ENCODE data around the gene TCEAL8. TPM values are rescaled to one million over a fixed set of nuclear protein-coding genes. Genes with fewer than 3 reads are reported as not detected.

The TCEAL8 gene, protein sequence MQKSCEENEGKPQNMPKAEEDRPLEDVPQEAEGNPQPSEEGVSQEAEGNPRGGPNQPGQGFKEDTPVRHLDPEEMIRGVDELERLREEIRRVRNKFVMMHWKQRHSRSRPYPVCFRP
- total RNA-seq (10 to 100 TPM; 33.9 to 35.3 TPM), polyA plus RNA-seq (100 to 1,000 TPM in 1 of 2 donors, 10 to 100 TPM in 1; 71.5 to 122 TPM)

DNA sequence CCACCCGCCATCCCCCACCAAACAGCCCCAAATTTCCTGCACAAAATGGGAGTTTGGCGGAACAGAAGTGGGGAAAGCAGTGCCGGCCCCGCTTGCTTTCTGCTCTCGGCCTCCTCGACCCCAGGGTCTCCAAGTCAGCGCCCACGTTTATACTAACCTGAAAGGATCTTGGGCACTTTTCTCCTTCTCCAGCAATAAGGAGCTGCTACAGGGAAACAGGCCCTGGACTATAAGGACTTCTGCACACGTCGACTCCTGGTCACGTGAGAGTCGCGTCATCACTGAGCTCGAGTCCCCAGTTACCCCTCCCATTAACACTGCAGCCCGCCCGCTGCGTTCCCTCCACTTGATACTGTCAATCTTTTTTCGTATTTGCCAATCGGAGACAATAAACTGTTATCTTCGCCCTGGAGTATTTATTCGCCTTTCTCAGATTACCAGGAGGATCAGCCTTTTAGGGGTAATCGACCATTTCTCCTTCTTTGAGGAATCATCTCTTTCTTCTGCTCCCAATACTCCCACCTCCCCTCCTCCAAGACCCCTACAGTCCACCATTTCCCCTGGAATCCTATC, at the start of gene TCEAL8:
TSS of gene TCEAL8 (minus strand) at position 235 of the 573 bp plus-strand sequence. CDS start 1,176 bp downstream, outside the sequence.
- no peaks in the 10 kb centered on the region for H3K27me3 Mint-ChIP-seq
- H3K27ac ChIP-seq (ENCODE audit: low read depth, low read length), result peak within 1 kb of the TSS; percentile 73
- DNase-seq, result peak; percentile 41 to 76 (median 54)
- H3K4me3 ChIP-seq (ENCODE audit: low read length in 2 of 2), result peak within 1 kb of the TSS; percentile 47 to 83
- ChIA-PET CTCF (ENCODE audit: partially characterized antibody) (interaction anchor here (1.3 kb wide), 1 partner anchor 44 kb away, joined by 5 read pairs; no protein-coding TSS in a partner anchor), POLR2A (ENCODE audit: partially characterized antibody) (interaction anchor here (0.6 to 2.0 kb wide), 2 partner anchors 40 to 206 kb away, joined by 3 to 10 read pairs; partner anchors contain the start of gene BEX4)
- H3K9me3 Mint-ChIP-seq, result peaks cover 0 to 2% (median 0%) of the 10 kb centered on the region in 8 donors
- H3K27ac Mint-ChIP-seq, result peak within 1 kb of the TSS; percentile 91 to 97 (median 95)
- no peaks in the 10 kb centered on the region for H3K36me3 ChIP-seq (ENCODE audit: insufficient read depth, low read length)
- intact Hi-C loops (cut with micrococcal nuclease), result loop anchor here (2.0 kb wide), 2 partner anchors 40 to 56 kb away; partner anchors contain the start of genes BEX2 and BEX4
- H3K36me3 Mint-ChIP-seq, result peaks cover 0 to 10% of the 10 kb centered on the region in 2 donors
- peaks cover 13 to 38% (median 18%) of the 10 kb centered on the region in 4 donors for H3K4me1 Mint-ChIP-seq
- no peaks in the 10 kb centered on the region for H3K9me3 ChIP-seq (ENCODE audit: control insufficient read depth in 1 of 2, low read length in 2 of 2)
- H3K4me1 ChIP-seq (ENCODE audit: insufficient read depth, low read length), result peaks cover 9% of the 10 kb centered on the region
- peak within 1 kb of the TSS; percentile 90 to 97 (median 96) for H3K4me3 Mint-ChIP-seq
- no peaks in the 10 kb centered on the region for H3K27me3 ChIP-seq (ENCODE audit: insufficient read depth, low read length)

DNA sequence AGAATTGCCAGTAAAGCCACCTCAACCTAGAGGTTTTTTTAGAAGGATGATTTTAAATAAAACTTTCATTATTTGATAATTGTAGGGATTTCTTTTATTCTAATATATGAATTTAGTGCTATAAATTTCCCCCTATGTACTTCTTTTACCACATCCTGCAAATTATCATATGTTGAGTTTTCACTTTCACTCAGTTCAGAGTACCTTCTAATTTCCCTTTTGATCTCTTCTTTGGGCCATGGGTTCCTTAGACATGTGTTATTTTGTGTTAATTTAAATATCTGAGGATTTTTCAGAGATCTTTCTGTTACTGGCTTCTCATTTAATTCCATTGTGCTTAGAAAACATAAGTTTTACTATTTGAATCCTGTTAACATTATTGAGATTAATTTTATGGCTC, 49.8 kb upstream of the TCEAL8 start:
- Histone ChIP-seq H3K9me3 (ENCODE audit: control insufficient read depth in 1 of 2, low read length in 2 of 2) (no peaks in the 10 kb centered on the region), H3K27ac (ENCODE audit: low read depth, low read length) (no peak overlapping the region), H3K27me3 (ENCODE audit: insufficient read depth, low read length) (no peaks in the 10 kb centered on the region), H3K4me3 (ENCODE audit: low read length in 2 of 2) (no peak overlapping the region), H3K36me3 (ENCODE audit: insufficient read depth, low read length) (no peaks in the 10 kb centered on the region), H3K4me1 (ENCODE audit: insufficient read depth, low read length) (peaks cover 3% of the 10 kb centered on the region)
- H3K4me1 Mint-ChIP-seq, result peaks cover 0 to 2% (median 0%) of the 10 kb centered on the region in 4 donors
- H3K27ac Mint-ChIP-seq, result no peak overlapping the region
- peaks cover 0 to 4% (median 0%) of the 10 kb centered on the region in 8 donors for H3K9me3 Mint-ChIP-seq
- H3K4me3 Mint-ChIP-seq, result no peak overlapping the region
- CTCF ChIA-PET (ENCODE audit: partially characterized antibody), result no interaction called here
- H3K36me3 Mint-ChIP-seq, result peaks cover 0 to 8% of the 10 kb centered on the region in 2 donors
- POLR2A ChIA-PET (ENCODE audit: partially characterized antibody), result no interaction called here
- no peaks in the 10 kb centered on the region for H3K27me3 Mint-ChIP-seq
- DNase-seq, result no peak
- intact Hi-C loops (cut with micrococcal nuclease), result no loop called here

DNA sequence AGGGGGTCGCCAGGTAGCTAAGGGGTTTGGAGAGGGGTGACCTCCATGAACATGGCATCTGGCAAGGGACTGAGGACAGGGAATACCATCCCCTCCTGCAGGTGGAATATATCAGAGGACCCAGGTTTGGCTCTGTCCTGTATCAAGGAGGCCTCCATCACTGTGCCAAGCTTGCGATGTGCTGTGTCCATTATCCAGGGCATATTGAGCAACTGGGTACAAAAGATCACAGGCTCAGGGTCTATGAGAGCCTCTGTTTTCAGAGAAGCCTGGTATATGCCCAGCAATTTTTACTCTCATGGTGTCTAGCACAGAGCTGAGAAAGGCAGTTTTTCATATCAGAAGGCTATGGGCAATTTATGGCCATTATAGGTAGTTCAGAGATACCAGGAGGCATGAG, 38.2 kb upstream of the TCEAL8 start:
- Mint-ChIP-seq H3K4me1 (no peaks in the 10 kb centered on the region), H3K4me3 (no peak overlapping the region), H3K9me3 (peaks cover 0 to 6% (median 4%) of the 10 kb centered on the region in 8 donors), H3K27me3 (peaks cover 0 to 3% of the 10 kb centered on the region in 2 donors), H3K36me3 (no peaks in the 10 kb centered on the region), H3K27ac (no peak overlapping the region)
- no peaks in the 10 kb centered on the region for H3K4me1 ChIP-seq (ENCODE audit: insufficient read depth, low read length)
- DNase-seq, result no peak
- ChIA-PET CTCF (ENCODE audit: partially characterized antibody) (no interaction called here), POLR2A (ENCODE audit: partially characterized antibody) (no interaction called here)
- no peaks in the 10 kb centered on the region for H3K27me3 ChIP-seq (ENCODE audit: insufficient read depth, low read length)
- no peaks in the 10 kb centered on the region for H3K36me3 ChIP-seq (ENCODE audit: insufficient read depth, low read length)
- H3K4me3 ChIP-seq (ENCODE audit: low read length in 2 of 2), result no peak overlapping the region
- intact Hi-C loops (cut with micrococcal nuclease), result no loop called here
- H3K9me3 ChIP-seq (ENCODE audit: control insufficient read depth in 1 of 2, low read length in 2 of 2), result no peaks in the 10 kb centered on the region
- H3K27ac ChIP-seq (ENCODE audit: low read depth, low read length), result no peak overlapping the region

DNA sequence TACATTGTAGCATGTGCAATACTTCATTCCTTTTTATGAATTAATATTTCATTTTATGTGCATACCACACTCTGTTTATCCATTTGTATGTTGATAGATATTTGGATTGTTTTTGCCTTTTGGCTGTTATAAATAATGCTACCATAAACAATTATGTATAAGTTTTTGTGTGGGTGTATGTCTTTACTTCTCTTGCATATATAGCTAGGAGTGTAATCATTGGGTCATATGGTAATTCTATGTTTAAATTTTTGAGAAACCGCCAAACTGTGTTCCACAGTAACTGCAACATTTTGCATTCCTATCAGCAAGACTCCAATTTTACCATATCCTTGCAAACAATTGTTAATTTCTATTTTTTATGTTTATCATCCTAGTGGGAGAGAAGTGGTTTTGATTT, 24.7 kb upstream of the TCEAL8 start:
- H3K27me3 Mint-ChIP-seq, result peaks cover 21 to 26% of the 10 kb centered on the region in 2 donors
- no peaks in the 10 kb centered on the region for H3K36me3 Mint-ChIP-seq
- Histone ChIP-seq H3K27me3 (ENCODE audit: insufficient read depth, low read length) (no peaks in the 10 kb centered on the region), H3K4me1 (ENCODE audit: insufficient read depth, low read length) (no peaks in the 10 kb centered on the region), H3K9me3 (ENCODE audit: control insufficient read depth in 1 of 2, low read length in 2 of 2) (no peaks in the 10 kb centered on the region), H3K4me3 (ENCODE audit: low read length in 2 of 2) (no peak overlapping the region), H3K27ac (ENCODE audit: low read depth, low read length) (no peak overlapping the region), H3K36me3 (ENCODE audit: insufficient read depth, low read length) (no peaks in the 10 kb centered on the region)
- no peak overlapping the region for H3K4me3 Mint-ChIP-seq
- CTCF ChIA-PET (ENCODE audit: partially characterized antibody), result no interaction called here
- DNase-seq, result no peak
- no peak overlapping the region for H3K27ac Mint-ChIP-seq
- intact Hi-C loops (cut with micrococcal nuclease), result no loop called here
- peaks cover 4 to 11% (median 9%) of the 10 kb centered on the region in 4 donors for H3K4me1 Mint-ChIP-seq
- POLR2A ChIA-PET (ENCODE audit: partially characterized antibody), result no interaction called here
- peaks cover 0 to 7% (median under 1%) of the 10 kb centered on the region in 8 donors for H3K9me3 Mint-ChIP-seq

DNA sequence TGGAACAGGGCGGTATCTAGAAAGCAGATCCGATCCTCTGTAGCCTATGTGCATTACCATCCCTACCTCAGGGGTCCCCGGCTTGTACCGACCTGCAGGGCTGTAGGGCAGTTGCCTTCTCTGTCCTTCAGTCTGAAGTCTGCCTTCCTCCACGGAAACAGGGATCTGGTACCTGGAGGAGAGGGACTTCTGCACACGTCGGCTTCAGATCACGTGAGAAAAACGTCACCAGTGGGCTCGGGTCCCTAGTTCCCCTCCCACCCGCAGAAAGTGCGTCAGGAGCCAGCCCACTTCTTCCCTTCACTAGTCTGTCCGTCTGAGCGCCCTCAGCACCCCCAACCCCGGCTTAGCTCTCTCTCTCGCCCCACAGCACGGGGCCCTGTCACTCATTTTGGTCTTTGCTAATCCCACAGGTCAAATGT, 21.6 kb upstream of the TCEAL8 start, which contains the start of gene TCEAL5:
TSS of gene TCEAL5 (minus strand) at position 170 of the 422 bp plus-strand sequence. CDS start 2,187 bp downstream, outside the sequence.
- CTCF ChIA-PET (ENCODE audit: partially characterized antibody), result interaction anchor here (1.4 kb wide), 1 partner anchor 188 kb away, joined by 3 read pairs; no protein-coding TSS in a partner anchor
- H3K4me3 ChIP-seq (ENCODE audit: low read length in 2 of 2), result no peak within 1 kb of the TSS
- no peaks in the 10 kb centered on the region for H3K36me3 Mint-ChIP-seq
- no peak within 1 kb of the TSS for H3K27ac ChIP-seq (ENCODE audit: low read depth, low read length)
- H3K4me3 Mint-ChIP-seq, result peak within 1 kb of the TSS in 6 of 8 donors; percentile 3 to 76 (median 50)
- POLR2A ChIA-PET (ENCODE audit: partially characterized antibody), result no interaction called here
- no peaks in the 10 kb centered on the region for H3K27me3 ChIP-seq (ENCODE audit: insufficient read depth, low read length)
- peak within 1 kb of the TSS in 1 of 7 donors; percentile 0 for H3K27ac Mint-ChIP-seq
- intact Hi-C loops (cut with micrococcal nuclease), result no loop called here
- peaks cover 27 to 34% of the 10 kb centered on the region in 2 donors for H3K27me3 Mint-ChIP-seq
- H3K9me3 ChIP-seq (ENCODE audit: control insufficient read depth in 1 of 2, low read length in 2 of 2), result no peaks in the 10 kb centered on the region
- peaks cover 0 to 2% (median 0%) of the 10 kb centered on the region in 8 donors for H3K9me3 Mint-ChIP-seq
- H3K4me1 ChIP-seq (ENCODE audit: insufficient read depth, low read length), result no peaks in the 10 kb centered on the region
- DNase-seq, result no peak
- H3K36me3 ChIP-seq (ENCODE audit: insufficient read depth, low read length), result no peaks in the 10 kb centered on the region
- peaks cover 4 to 11% (median 9%) of the 10 kb centered on the region in 4 donors for H3K4me1 Mint-ChIP-seq

DNA sequence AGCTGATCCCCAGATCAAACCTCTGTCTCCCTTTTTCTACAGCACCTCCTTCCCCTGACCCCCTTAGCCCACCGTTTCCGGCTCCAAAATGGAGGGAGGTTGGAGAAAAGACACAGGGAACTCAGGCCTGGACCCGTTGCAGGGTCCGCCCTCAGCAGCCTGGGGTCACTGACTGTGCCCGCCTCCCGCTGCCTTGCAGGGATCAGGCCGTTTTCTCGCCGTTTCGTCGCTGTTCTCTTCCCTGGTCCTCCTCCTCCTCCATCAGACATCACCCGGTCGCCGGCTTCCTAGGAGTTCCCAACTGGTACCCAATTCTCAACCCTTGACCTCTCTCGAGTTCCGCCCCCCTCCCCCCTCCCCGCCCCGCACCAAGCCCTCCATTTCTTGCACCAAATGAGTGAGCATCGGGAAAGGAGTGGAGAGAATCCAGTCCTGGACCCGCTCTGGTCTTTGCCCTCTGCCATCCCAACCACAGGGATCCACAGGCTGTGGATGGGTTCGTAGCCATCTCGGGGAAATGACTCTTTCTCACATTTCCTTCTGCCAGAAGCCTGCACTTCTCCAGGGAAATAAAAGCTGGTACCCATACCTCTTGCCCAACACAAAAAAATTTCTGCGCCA, 21.1 kb upstream of the TCEAL8 start:
- no peak for DNase-seq
- no peak overlapping the region for H3K27ac Mint-ChIP-seq
- peak overlapping the region in 5 of 8 donors; percentile 3 to 76 (median 52) for H3K4me3 Mint-ChIP-seq
- no peaks in the 10 kb centered on the region for H3K9me3 ChIP-seq (ENCODE audit: control insufficient read depth in 1 of 2, low read length in 2 of 2)
- ChIA-PET POLR2A (ENCODE audit: partially characterized antibody) (no interaction called here), CTCF (ENCODE audit: partially characterized antibody) (no interaction called here)
- no peak overlapping the region for H3K27ac ChIP-seq (ENCODE audit: low read depth, low read length)
- H3K27me3 ChIP-seq (ENCODE audit: insufficient read depth, low read length), result no peaks in the 10 kb centered on the region
- no peaks in the 10 kb centered on the region for H3K36me3 ChIP-seq (ENCODE audit: insufficient read depth, low read length)
- no peak overlapping the region for H3K4me3 ChIP-seq (ENCODE audit: low read length in 2 of 2)
- H3K4me1 Mint-ChIP-seq, result peaks cover 4 to 11% (median 9%) of the 10 kb centered on the region in 4 donors
- H3K9me3 Mint-ChIP-seq, result peaks cover 0 to 2% (median 0%) of the 10 kb centered on the region in 8 donors
- H3K4me1 ChIP-seq (ENCODE audit: insufficient read depth, low read length), result no peaks in the 10 kb centered on the region
- intact Hi-C loops (cut with micrococcal nuclease), result no loop called here
- H3K36me3 Mint-ChIP-seq, result no peaks in the 10 kb centered on the region
- peaks cover 29 to 34% of the 10 kb centered on the region in 2 donors for H3K27me3 Mint-ChIP-seq

DNA sequence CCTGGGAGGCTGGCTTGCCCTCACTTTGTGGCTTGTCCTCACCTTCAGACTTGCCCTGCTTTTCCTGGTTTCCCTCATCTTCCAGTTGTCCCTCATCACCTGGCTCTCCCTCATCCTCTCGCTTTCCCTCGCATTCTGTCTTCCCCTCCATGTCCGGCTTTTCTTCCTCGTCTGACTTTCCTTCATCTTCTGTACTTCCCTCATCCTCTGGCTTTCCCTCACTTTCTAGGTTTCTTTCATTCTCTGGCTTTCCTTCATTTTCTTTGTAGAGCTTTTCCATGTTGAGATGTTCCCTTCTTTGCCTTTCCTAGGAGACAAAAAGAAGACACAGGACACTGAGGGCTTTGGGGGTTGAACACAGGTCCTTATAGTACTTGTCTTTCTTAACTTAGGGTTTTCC, 19.3 kb upstream of the TCEAL8 start:
- POLR2A ChIA-PET (ENCODE audit: partially characterized antibody), result no interaction called here
- Histone ChIP-seq H3K4me1 (ENCODE audit: insufficient read depth, low read length) (no peaks in the 10 kb centered on the region), H3K4me3 (ENCODE audit: low read length in 2 of 2) (no peak overlapping the region), H3K27me3 (ENCODE audit: insufficient read depth, low read length) (no peaks in the 10 kb centered on the region), H3K9me3 (ENCODE audit: control insufficient read depth in 1 of 2, low read length in 2 of 2) (no peaks in the 10 kb centered on the region), H3K27ac (ENCODE audit: low read depth, low read length) (no peak overlapping the region), H3K36me3 (ENCODE audit: insufficient read depth, low read length) (no peaks in the 10 kb centered on the region)
- no peaks in the 10 kb centered on the region for H3K36me3 Mint-ChIP-seq
- peaks cover 25 to 27% of the 10 kb centered on the region in 2 donors for H3K27me3 Mint-ChIP-seq
- no peak overlapping the region for H3K4me3 Mint-ChIP-seq
- H3K4me1 Mint-ChIP-seq, result peaks cover 4 to 11% (median 9%) of the 10 kb centered on the region in 4 donors
- intact Hi-C loops (cut with micrococcal nuclease), result no loop called here
- H3K27ac Mint-ChIP-seq, result no peak overlapping the region
- CTCF ChIA-PET (ENCODE audit: partially characterized antibody), result no interaction called here
- DNase-seq, result no peak
- peaks cover 0 to 2% (median 0%) of the 10 kb centered on the region in 8 donors for H3K9me3 Mint-ChIP-seq
